Measurements from ENCODE around the gene HDGFL3. TPM values are rescaled to one million over a fixed set of nuclear protein-coding genes. Genes with fewer than 3 reads are reported as not detected.

HDGFL3 gene
- total RNA-seq (10 to 100 TPM in 1 of 4 donors, 1 to 10 TPM in 3; 4.8 to 10.4 (median 7.9) TPM), polyA plus RNA-seq (1 to 10 TPM; 2.6 to 4.2 (median 3.0) TPM)
- long read RNA-seq, donor 1, full-length matches to known transcripts, result 3 of 4 reads
- long read RNA-seq, donor 1, partial matches to known transcripts, result 1 of 4 reads
- long read RNA-seq, donor 1, other reads (novel, unspliced or antisense), result 0 of 4 reads
- long read RNA-seq, donor 2, full-length matches to known transcripts, result 7 of 14 reads
- long read RNA-seq, donor 2, partial matches to known transcripts, result 2 of 14 reads
- long read RNA-seq, donor 2, other reads (novel, unspliced or antisense), result 5 of 14 reads

DNA sequence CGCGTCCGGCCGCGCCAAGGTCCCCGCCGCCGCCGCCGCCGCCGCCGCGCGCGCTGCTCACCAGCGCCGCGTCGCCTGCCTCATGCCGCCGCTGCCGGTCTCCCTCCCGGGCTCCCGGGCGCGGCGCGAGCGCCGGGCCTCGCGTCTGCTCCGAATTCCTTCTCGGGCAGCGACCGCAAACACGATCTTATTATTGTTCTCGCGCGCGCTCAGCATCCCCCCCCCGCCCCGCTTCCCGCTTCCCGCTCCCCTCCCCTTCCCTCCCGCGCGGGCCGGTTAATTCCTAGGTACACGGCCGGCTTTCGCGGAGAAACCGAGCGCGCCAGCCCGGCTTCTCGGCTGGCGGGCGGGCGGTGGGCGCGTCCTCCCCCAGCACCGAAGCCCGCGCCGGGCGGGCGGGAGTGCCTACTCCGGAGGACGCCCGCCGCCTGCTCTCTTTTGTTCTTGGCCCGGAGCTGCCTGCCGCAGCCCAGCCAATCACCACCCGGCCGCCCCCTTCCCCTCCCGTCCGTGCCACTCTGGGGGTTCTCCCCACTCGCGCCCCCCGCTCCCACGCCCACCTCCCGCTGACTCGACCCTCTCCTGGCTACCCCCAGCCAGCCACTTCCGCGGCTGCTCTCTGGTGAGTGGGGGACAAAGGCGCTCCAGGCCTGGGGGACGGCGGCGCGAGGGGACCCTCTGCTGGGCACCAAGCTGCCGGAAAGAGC, at the start of gene HDGFL3:
Gene HDGFL3 (minus strand): TSS at position 164 of the 707 bp plus-strand sequence. CDS start 409 bp downstream, outside the sequence.
- DNase-seq (peak; percentile 62 to 72), ATAC-seq (peak in 3 of 4 donors; percentile 50 to 72 (median 58))
- H3K4me3 ChIP-seq, result peak within 1 kb of the TSS; percentile 77
- H3K27me3 ChIP-seq (ENCODE audit: insufficient read depth in 3 of 3, low read length in 2 of 3), result peaks cover 0 to 48% (median 9%) of the 10 kb centered on the region in 3 donors
- peak within 1 kb of the TSS; percentile 65 for H3K27ac ChIP-seq
- intact Hi-C loops (cut with DNase I), result loop anchor here in 1 of 2 donors (5.0 kb wide), 1 partner anchor 196 kb away; the partner anchor contains the start of gene C15orf40
- no peaks in the 10 kb centered on the region for H3K36me3 ChIP-seq (ENCODE audit: insufficient read depth in 1 of 2, low read depth in 1 of 2)
- TF ChIP-seq, protein P1, sequence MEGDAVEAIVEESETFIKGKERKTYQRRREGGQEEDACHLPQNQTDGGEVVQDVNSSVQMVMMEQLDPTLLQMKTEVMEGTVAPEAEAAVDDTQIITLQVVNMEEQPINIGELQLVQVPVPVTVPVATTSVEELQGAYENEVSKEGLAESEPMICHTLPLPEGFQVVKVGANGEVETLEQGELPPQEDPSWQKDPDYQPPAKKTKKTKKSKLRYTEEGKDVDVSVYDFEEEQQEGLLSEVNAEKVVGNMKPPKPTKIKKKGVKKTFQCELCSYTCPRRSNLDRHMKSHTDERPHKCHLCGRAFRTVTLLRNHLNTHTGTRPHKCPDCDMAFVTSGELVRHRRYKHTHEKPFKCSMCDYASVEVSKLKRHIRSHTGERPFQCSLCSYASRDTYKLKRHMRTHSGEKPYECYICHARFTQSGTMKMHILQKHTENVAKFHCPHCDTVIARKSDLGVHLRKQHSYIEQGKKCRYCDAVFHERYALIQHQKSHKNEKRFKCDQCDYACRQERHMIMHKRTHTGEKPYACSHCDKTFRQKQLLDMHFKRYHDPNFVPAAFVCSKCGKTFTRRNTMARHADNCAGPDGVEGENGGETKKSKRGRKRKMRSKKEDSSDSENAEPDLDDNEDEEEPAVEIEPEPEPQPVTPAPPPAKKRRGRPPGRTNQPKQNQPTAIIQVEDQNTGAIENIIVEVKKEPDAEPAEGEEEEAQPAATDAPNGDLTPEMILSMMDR (IDR thresholded peaks at IDR 0.05), result no peak
- 0% methylated on average over 34 to 94 of the region's 94 CpGs for WGBS, 3 donors
- peaks cover 7% of the 10 kb centered on the region for H3K4me1 ChIP-seq
- no peaks in the 10 kb centered on the region for H3K9me3 ChIP-seq

DNA sequence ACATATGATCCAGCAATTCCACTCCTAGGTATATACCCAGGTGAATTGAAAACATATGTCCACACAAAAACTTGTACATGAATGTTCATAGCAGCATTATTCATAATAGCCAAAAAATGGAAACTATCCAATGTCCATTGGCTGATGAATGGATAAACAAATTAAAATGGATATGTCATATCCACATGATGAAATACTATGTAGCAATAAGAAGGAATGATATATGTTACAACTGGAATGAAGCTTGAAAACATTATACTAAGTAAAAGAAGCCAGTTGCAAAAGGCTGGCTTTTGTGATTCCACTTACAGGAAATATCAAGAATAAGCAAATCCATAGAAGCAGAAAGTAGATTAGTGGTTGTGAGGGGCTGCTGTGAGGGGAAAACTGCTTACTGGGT, 43.2 kb upstream of the HDGFL3 start:
- ATAC-seq (no peak), DNase-seq (no peak)
- H3K27ac ChIP-seq, result no peak overlapping the region
- H3K27me3 ChIP-seq (ENCODE audit: insufficient read depth in 3 of 3, low read length in 2 of 3), result peaks cover 0 to 41% (median 1%) of the 10 kb centered on the region in 3 donors
- TF ChIP-seq, protein P1 (IDR thresholded peaks at IDR 0.05), result no peak
- H3K4me3 ChIP-seq, result no peak overlapping the region
- no peaks in the 10 kb centered on the region for H3K36me3 ChIP-seq (ENCODE audit: insufficient read depth in 1 of 2, low read depth in 1 of 2)
- H3K9me3 ChIP-seq, result no peaks in the 10 kb centered on the region
- intact Hi-C loops (cut with DNase I), result no loop called here
- no peaks in the 10 kb centered on the region for H3K4me1 ChIP-seq

GRCh38 chr15:83249030-83249343, 41.4 kb upstream of the HDGFL3 start:
- intact Hi-C loops (cut with DNase I), result loop anchor here (2.0 to 5.0 kb wide), 3 partner anchors 133 to 310 kb away; no protein-coding TSS in a partner anchor
- Histone ChIP-seq H3K4me3 (no peak overlapping the region), H3K4me1 (no peaks in the 10 kb centered on the region), H3K27ac (no peak overlapping the region), H3K27me3 (ENCODE audit: insufficient read depth in 3 of 3, low read length in 2 of 3) (peaks cover 0 to 50% (median 0%) of the 10 kb centered on the region in 3 donors), H3K9me3 (no peaks in the 10 kb centered on the region), H3K36me3 (ENCODE audit: insufficient read depth in 1 of 2, low read depth in 1 of 2) (no peaks in the 10 kb centered on the region)
- 32 to 44% (median 33%) methylated on average over 3 of the region's 3 CpGs for WGBS, 3 donors
- no peak for ATAC-seq
- DNase-seq, result no peak
- TF ChIP-seq, protein P1 (IDR thresholded peaks at IDR 0.05), result no peak

GRCh38 chr15:83248151-83249029, 40.8 kb upstream of the HDGFL3 start:
- peak in 2 of 4 donors; percentile 54 to 56 for ATAC-seq
- 18 to 26% (median 24%) methylated on average over 11 of the region's 11 CpGs for WGBS, 3 donors
- TF ChIP-seq, protein P1 (IDR thresholded peaks at IDR 0.05), result peak; percentile 93
- H3K27me3 ChIP-seq (ENCODE audit: insufficient read depth in 3 of 3, low read length in 2 of 3), result peaks cover 0 to 50% (median 0%) of the 10 kb centered on the region in 3 donors
- H3K27ac ChIP-seq, result no peak overlapping the region
- no peak overlapping the region for H3K4me3 ChIP-seq
- H3K36me3 ChIP-seq (ENCODE audit: insufficient read depth in 1 of 2, low read depth in 1 of 2), result no peaks in the 10 kb centered on the region
- no peaks in the 10 kb centered on the region for H3K9me3 ChIP-seq
- DNase-seq, result no peak
- no peaks in the 10 kb centered on the region for H3K4me1 ChIP-seq
- intact Hi-C loops (cut with DNase I), result loop anchor here (2.0 to 5.0 kb wide), 3 partner anchors 134 to 310 kb away; no protein-coding TSS in a partner anchor
